Measurements from ENCODE around the gene PLEKHA8.

The PLEKHA8 gene

DNA sequence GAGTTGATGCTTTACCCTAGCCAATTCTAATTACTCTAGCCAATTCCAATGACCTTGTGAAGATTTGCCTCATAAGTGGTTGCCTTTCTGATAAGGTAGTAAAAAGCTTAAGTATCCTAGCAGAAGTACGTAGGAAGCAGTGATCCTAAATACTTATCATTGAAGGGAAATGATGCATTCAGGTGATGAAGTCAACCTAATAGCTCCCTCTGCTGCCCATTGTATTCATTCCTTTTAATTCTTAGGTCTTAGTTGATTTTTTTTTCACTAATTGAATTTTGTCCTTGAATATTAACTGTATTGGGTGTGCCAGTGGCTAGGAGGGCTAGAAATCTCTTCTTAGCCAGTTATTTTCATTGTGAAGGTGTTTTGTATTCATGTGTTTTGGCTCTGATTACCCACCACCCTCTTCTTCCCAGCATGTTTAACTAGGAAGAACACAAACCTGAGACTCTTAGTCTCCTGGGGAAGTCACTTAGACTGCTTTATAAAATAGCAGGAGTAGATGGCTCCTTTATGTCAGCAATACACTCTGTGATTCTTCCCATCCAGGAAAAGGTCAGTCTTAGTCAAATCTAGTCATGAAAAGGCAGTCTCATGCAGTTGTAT lies 46.3 kb downstream of the PLEKHA8 start:
- Histone ChIP-seq H3K4me3 (ENCODE audit: low read depth, low read length) (no peak overlapping the region), H3K27ac (no peak overlapping the region), H3K9me3 (ENCODE audit: severe bottlenecking) (no peaks in the 10 kb centered on the region), H3K36me3 (peaks cover 8% of the 10 kb centered on the region; the same call in 1 of the 2 replicates), H3K27me3 (ENCODE audit: insufficient read depth, low read depth, severe bottlenecking) (no peaks in the 10 kb centered on the region)
- TF ChIP-seq, protein P1, sequence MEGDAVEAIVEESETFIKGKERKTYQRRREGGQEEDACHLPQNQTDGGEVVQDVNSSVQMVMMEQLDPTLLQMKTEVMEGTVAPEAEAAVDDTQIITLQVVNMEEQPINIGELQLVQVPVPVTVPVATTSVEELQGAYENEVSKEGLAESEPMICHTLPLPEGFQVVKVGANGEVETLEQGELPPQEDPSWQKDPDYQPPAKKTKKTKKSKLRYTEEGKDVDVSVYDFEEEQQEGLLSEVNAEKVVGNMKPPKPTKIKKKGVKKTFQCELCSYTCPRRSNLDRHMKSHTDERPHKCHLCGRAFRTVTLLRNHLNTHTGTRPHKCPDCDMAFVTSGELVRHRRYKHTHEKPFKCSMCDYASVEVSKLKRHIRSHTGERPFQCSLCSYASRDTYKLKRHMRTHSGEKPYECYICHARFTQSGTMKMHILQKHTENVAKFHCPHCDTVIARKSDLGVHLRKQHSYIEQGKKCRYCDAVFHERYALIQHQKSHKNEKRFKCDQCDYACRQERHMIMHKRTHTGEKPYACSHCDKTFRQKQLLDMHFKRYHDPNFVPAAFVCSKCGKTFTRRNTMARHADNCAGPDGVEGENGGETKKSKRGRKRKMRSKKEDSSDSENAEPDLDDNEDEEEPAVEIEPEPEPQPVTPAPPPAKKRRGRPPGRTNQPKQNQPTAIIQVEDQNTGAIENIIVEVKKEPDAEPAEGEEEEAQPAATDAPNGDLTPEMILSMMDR (IDR thresholded peaks at IDR 0.05; ENCODE audit: low read depth, low read length): peak; percentile 42; the same call in 1 of the 2 replicates
- DNase-seq: no peak

DNA sequence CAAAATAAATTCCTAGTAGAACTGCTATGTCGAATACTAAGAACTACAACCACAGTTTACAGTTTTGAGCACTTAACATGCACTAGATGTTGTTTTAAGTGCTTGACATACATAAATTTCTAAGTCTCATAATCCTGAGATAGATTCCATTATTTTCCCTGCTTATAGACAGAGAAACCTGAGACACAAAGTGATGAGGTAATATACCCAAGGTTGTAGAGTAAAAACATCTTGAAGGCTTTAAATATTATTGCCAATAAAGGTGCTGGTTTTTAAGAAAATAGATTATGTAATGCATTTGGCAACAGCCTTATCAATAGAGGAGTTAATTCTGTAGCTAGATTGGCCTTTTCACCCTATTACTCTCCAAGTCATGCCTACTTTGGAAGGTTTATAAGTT lies 48.2 kb downstream of the PLEKHA8 start:
- no peak for DNase-seq
- no peaks in the 10 kb centered on the region for H3K27me3 ChIP-seq (ENCODE audit: insufficient read depth, low read depth, severe bottlenecking)
- H3K4me3 ChIP-seq (ENCODE audit: low read depth, low read length): no peak overlapping the region
- peaks cover 10% of the 10 kb centered on the region; the same call in 1 of the 2 replicates for H3K36me3 ChIP-seq
- no peaks in the 10 kb centered on the region for H3K9me3 ChIP-seq (ENCODE audit: severe bottlenecking)
- TF ChIP-seq, protein P1 (IDR thresholded peaks at IDR 0.05; ENCODE audit: low read depth, low read length): no peak
- H3K27ac ChIP-seq: no peak overlapping the region

DNA sequence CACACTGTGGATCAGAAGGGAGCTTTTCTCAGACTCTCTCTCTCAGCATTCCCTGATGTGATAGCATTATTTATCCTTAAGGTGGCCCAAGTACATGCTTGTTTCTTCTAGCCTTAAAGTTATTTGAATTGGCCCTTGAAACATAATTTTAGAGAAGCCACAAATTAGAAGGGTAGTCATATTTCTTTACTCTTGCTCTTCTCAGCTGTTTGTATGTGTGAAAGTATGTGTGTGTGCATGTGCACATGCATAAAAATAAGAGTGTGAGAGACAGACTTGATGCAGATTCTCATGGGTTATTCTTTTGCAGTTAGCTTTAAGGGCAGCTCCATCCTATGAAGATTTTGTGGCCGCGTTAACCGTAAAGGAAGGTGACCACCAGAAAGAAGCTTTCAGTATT lies 50.1 kb downstream of the PLEKHA8 start:
- Histone ChIP-seq H3K36me3 (peaks cover 16% of the 10 kb centered on the region), H3K27ac (no peak overlapping the region), H3K9me3 (ENCODE audit: severe bottlenecking) (no peaks in the 10 kb centered on the region), H3K4me3 (ENCODE audit: low read depth, low read length) (no peak overlapping the region), H3K27me3 (ENCODE audit: insufficient read depth, low read depth, severe bottlenecking) (no peaks in the 10 kb centered on the region)
- TF ChIP-seq, protein P1 (IDR thresholded peaks at IDR 0.05; ENCODE audit: low read depth, low read length): no peak
- DNase-seq: no peak

DNA sequence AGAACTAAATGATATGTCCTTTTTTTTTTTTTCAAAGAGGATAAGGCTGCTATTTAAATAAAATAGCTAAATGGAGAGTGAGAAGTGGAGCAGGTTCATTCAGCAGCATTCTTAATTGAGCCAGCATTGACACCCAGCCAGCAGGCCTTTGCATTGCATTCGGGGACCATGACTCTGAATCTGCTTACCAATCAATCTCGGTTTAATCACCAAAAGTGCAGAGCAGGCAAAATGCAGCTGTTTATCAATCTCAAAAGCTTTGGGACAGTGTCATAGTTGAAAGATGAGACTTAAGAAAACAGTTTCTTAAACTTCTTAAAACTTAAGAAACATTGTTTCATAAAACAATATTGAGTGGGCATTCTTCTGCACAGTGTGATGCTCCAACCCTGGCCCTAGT lies 51.7 kb downstream of the PLEKHA8 start:
- no peaks in the 10 kb centered on the region for H3K9me3 ChIP-seq (ENCODE audit: severe bottlenecking)
- peaks cover 16% of the 10 kb centered on the region for H3K36me3 ChIP-seq
- no peak overlapping the region for H3K4me3 ChIP-seq (ENCODE audit: low read depth, low read length)
- no peak for DNase-seq
- no peaks in the 10 kb centered on the region for H3K27me3 ChIP-seq (ENCODE audit: insufficient read depth, low read depth, severe bottlenecking)
- TF ChIP-seq, protein P1 (IDR thresholded peaks at IDR 0.05; ENCODE audit: low read depth, low read length): no peak
- H3K27ac ChIP-seq: no peak overlapping the region

DNA sequence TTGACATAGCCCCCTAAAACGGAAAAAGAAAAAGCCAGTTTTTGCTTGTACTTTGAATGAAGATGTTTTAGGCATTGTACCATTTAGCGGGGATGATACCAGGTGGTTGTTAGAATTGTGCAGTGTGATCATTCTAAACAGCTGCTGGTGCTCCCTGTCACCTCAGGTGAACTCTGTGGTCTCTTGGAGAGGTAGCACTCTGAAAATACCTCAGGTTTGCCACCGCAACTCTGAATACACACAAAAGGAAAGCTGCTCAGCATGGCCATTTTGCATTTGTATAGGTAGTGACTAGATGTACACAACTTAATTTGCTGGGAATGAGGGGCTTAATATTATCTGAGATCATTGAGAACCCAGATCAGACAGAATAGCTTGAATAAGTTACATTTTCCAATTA lies 52.6 kb downstream of the PLEKHA8 start:
- Histone ChIP-seq H3K9me3 (ENCODE audit: severe bottlenecking) (no peaks in the 10 kb centered on the region), H3K27ac (no peak overlapping the region), H3K4me3 (ENCODE audit: low read depth, low read length) (no peak overlapping the region), H3K36me3 (peaks cover 16% of the 10 kb centered on the region), H3K27me3 (ENCODE audit: insufficient read depth, low read depth, severe bottlenecking) (no peaks in the 10 kb centered on the region)
- TF ChIP-seq, protein P1 (IDR thresholded peaks at IDR 0.05; ENCODE audit: low read depth, low read length): no peak
- no peak for DNase-seq

DNA sequence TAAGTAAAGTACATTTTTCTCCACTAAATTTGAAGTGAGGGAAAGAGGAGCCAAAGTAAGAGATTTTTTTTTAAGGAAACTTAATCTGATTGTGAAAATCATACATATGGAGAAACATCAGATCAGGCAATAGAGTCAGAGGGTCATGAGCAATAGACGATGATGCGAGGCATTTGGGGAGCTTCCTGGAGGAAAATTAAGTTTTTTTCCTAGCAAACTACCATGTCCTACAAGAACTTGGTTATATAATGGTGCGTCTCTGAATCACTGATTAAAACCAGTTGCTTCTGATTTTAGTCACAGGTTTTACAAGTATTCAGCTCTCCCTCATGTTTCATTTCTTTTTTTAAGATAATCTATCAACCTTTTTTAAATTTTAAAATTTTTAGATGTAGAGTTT lies 54.5 kb downstream of the PLEKHA8 start:
- H3K36me3 ChIP-seq: peaks cover 16% of the 10 kb centered on the region
- H3K27ac ChIP-seq: no peak overlapping the region
- no peaks in the 10 kb centered on the region for H3K9me3 ChIP-seq (ENCODE audit: severe bottlenecking)
- DNase-seq: no peak
- no peaks in the 10 kb centered on the region for H3K27me3 ChIP-seq (ENCODE audit: insufficient read depth, low read depth, severe bottlenecking)
- no peak overlapping the region for H3K4me3 ChIP-seq (ENCODE audit: low read depth, low read length)
- TF ChIP-seq, protein P1 (IDR thresholded peaks at IDR 0.05; ENCODE audit: low read depth, low read length): no peak
